Hepatocyte (in vitro differentiated cells): Measurements from ENCODE around the gene CAV2. TPM values are rescaled to one million over a fixed set of nuclear protein-coding genes. Genes with fewer than 3 reads are reported as not detected.

Experiments used
- DNase-seq: peaks from one replicate; pipeline ENCODE4 v3.0.0-alpha.2; 2016; ENCODE audit warnings: low spot score
- H2AFZ ChIP-seq: fragments of 200-600 bp; sonication (generic); 2 replicates; pipeline ENCODE4 v1.6.0; 2016; ENCODE audit warnings: antibody characterized with exemption, mild to moderate bottlenecking
- H3K27ac ChIP-seq: fragments of 200-600 bp; sonication (generic); 2 replicates; pipeline ENCODE4 v1.5.1; 2016; ENCODE audit warnings: mild to moderate bottlenecking
- H3K27me3 ChIP-seq: fragments of 200-600 bp; sonication (generic); 2 replicates; pipeline ENCODE4 v1.6.1; 2016
- H3K36me3 ChIP-seq: fragments of 200-600 bp; sonication (generic); replicated peaks from 2 replicates; pipeline ENCODE4 v1.5.1; 2016; ENCODE audit warnings: low read depth; ENCODE audit not compliant: insufficient read depth
- H3K4me1 ChIP-seq: fragments of 200-600 bp; sonication (generic); 2 replicates; pipeline ENCODE4 v1.5.1; 2016; ENCODE audit warnings: mild to moderate bottlenecking, moderate library complexity; ENCODE audit not compliant: insufficient read depth
- H3K4me2 ChIP-seq: fragments of 200-600 bp; sonication (generic); 2 replicates; pipeline ENCODE4 v1.6.0; 2016
- H3K4me3 ChIP-seq: fragments of 200-600 bp; sonication (generic); 2 replicates; pipeline ENCODE4 v1.5.1; 2016; ENCODE audit warnings: mild to moderate bottlenecking
- H3K79me2 ChIP-seq: fragments of 200-600 bp; sonication (generic); 2 replicates; pipeline ENCODE4 v1.6.0; 2017; ENCODE audit warnings: mild to moderate bottlenecking
- H3K9me2 ChIP-seq: fragments of 200-600 bp; sonication (generic); replicated peaks from 2 replicates; pipeline ENCODE4 v1.6.0; 2017; ENCODE audit warnings: mild to moderate bottlenecking; ENCODE audit not compliant: insufficient read depth
- H3K9me3 ChIP-seq: fragments of 200-600 bp; sonication (generic); 2 replicates; pipeline ENCODE4 v1.5.1; 2016; ENCODE audit warnings: low read depth, mild to moderate bottlenecking
- H4K20me1 ChIP-seq: fragments of 200-600 bp; sonication (generic); 2 replicates; pipeline ENCODE4 v1.6.0; 2016; ENCODE audit warnings: mild to moderate bottlenecking; ENCODE audit not compliant: insufficient read depth, poor library complexity, severe bottlenecking
- EZH2 ChIP-seq: fragments of 200-600 bp; sonication (generic); IDR thresholded peaks from 2 replicates; pipeline ENCODE4 v1.6.1; 2016; ENCODE audit warnings: antibody characterized with exemption, mild to moderate bottlenecking, borderline replicate concordance
- EZH2phosphoT487 ChIP-seq: fragments of 200-600 bp; sonication (generic); IDR thresholded peaks from one replicate; pipeline ENCODE4 v1.6.1; 2018; ENCODE audit warnings: antibody characterized with exemption, mild to moderate bottlenecking, low read depth, moderate library complexity; ENCODE audit not compliant: unreplicated experiment, severe bottlenecking
- WGBS: methylation state at CpG from one replicate; pipeline ENCODE4 v1.1.6; 2016; ENCODE audit warnings: low lambda C conversion rate; ENCODE audit errors: missing lambda C conversion rate; 5-methylcytosine and 5-hydroxymethylcytosine counted together
- polyA plus RNA-seq: library from polyadenylated mRNA; unstranded; fragments of >200 nt; fragmentation: Nextera tagmentation; extraction: Ambion mirVana; gene quantifications from 2 replicates; pipeline ENCODE4 v1.2.1, GENCODE V29; 2016
- total RNA-seq: library from RNA; depleted of rRNA; stranded (reverse); fragments of >200 nt; gene quantifications from 2 replicates; pipeline ENCODE4 v1.2.3, GENCODE V29; 2014
- TF ChIP-seq, protein P1 (sequence below): fragments of 200-600 bp; sonication (generic); IDR thresholded peaks from 2 replicates; pipeline ENCODE4 v1.5.1; 2016; ENCODE audit warnings: antibody characterized with exemption, mild to moderate bottlenecking; ENCODE audit not compliant: poor library complexity

CAV2 gene
- total and polyA plus RNA-seq, 2 experiments from 2014 or later = 49.2 to 53.0 TPM

DNA sequence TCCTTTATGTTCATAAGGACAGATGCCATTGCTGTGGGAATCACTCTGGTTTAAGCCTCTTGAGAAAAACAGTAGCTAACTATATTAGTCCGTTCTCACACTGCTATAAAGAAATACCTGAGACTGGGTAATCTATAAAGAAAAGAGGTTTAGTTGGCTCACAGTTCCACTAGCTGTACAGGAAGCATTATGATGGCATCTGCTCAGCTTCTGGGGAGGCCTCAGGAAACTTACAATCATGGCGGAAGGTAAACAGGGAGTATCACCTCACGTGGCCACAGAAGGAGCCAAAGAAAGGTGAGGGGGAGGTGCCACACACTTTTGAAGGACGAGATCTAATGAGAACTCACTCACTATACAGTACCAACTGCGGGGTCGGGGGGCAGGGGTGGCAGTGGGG lies 2.9 kb upstream of the CAV2 start:
- no peak for DNase-seq
- Histone ChIP-seq H3K4me3 (no peak overlapping the region), H4K20me1 (no peaks in the 10 kb centered on the region), H3K36me3 (no peaks in the 10 kb centered on the region), H3K27ac (no peak overlapping the region), H3K79me2 (no peaks in the 10 kb centered on the region), H2AFZ (no peak overlapping the region), H3K27me3 (no peaks in the 10 kb centered on the region), H3K9me3 (no peaks in the 10 kb centered on the region), H3K9me2 (no peaks in the 10 kb centered on the region), H3K4me1 (peaks cover 6% of the 10 kb centered on the region), H3K4me2 (no peak overlapping the region)
- TF ChIP-seq EZH2 = no peak
- TF ChIP-seq, protein P1, sequence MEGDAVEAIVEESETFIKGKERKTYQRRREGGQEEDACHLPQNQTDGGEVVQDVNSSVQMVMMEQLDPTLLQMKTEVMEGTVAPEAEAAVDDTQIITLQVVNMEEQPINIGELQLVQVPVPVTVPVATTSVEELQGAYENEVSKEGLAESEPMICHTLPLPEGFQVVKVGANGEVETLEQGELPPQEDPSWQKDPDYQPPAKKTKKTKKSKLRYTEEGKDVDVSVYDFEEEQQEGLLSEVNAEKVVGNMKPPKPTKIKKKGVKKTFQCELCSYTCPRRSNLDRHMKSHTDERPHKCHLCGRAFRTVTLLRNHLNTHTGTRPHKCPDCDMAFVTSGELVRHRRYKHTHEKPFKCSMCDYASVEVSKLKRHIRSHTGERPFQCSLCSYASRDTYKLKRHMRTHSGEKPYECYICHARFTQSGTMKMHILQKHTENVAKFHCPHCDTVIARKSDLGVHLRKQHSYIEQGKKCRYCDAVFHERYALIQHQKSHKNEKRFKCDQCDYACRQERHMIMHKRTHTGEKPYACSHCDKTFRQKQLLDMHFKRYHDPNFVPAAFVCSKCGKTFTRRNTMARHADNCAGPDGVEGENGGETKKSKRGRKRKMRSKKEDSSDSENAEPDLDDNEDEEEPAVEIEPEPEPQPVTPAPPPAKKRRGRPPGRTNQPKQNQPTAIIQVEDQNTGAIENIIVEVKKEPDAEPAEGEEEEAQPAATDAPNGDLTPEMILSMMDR = no peak
- no peak for TF ChIP-seq EZH2phosphoT487
- WGBS = over 99% methylated on average over 6 of the region's 6 CpGs

DNA sequence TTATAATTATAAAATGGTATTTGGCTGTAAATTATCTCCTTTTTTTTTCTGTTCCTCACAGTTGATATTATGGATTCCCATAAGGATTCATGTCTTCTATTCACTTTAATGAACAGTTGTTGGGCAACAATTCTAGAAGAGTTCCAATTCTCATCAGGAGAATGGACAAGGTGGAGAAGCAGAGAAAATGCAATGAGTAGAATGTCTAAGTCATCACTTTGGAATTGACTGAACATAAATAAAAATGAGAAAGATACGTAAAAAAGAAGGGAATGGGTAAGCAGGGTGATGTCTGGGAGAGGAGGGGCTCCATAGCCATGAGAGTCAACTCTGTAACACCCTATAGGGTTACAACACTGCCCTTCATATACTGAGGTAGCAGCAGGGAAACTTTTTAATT lies 1.8 kb upstream of the CAV2 start:
- no peak overlapping the region for H3K4me3 ChIP-seq
- H3K27ac ChIP-seq = no peak overlapping the region
- DNase-seq = no peak
- no peak overlapping the region for H2AFZ ChIP-seq
- TF ChIP-seq, protein P1 = no peak
- no peak for TF ChIP-seq EZH2
- TF ChIP-seq EZH2phosphoT487 = no peak
- H3K9me2 ChIP-seq = no peaks in the 10 kb centered on the region
- no peaks in the 10 kb centered on the region for H3K27me3 ChIP-seq
- 91% methylated on average over 1 of the region's 1 CpG for WGBS
- H3K4me1 ChIP-seq = peaks cover 10% of the 10 kb centered on the region
- H3K79me2 ChIP-seq = no peaks in the 10 kb centered on the region
- no peaks in the 10 kb centered on the region for H4K20me1 ChIP-seq
- no peak overlapping the region for H3K4me2 ChIP-seq
- H3K36me3 ChIP-seq = no peaks in the 10 kb centered on the region
- no peaks in the 10 kb centered on the region for H3K9me3 ChIP-seq

DNA sequence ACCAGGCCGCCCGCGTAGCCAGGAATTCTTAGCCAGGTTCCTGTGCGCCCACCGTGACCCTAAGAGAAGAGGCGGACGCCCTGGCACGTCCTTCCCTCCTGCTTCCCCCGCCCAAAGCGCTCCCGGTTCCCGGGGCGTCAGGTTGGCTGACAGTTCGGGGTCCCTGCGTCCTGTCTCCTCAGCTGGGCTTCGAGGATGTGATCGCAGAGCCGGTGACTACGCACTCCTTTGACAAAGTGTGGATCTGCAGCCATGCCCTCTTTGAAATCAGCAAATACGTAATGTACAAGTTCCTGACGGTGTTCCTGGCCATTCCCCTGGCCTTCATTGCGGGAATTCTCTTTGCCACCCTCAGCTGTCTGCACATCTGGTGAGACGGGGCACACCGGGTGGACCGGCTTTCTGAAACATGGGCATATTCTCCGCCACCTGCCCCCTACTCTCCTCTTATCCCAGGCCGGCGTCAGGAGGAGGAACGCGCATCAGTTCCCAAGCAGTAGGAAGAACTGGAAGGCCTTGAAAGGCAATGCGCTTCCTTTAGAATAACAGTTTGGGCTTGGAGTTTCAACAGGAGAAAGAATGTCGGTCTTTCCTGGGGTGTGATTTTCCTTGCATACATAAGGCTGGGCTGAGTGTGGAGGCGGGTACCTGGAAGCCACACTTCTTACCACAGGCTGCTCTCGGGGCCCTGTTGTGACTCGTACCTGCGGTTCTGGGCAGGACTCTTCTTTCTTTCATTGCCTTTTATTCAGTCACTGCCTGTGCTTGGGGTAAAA lies 728 bp downstream of the CAV2 start:
- Histone ChIP-seq H3K9me2 (no peaks in the 10 kb centered on the region), H3K27me3 (no peaks in the 10 kb centered on the region), H3K36me3 (no peaks in the 10 kb centered on the region), H3K27ac (peak overlapping the region; percentile 78), H3K79me2 (no peaks in the 10 kb centered on the region), H4K20me1 (no peaks in the 10 kb centered on the region), H3K4me3 (peak overlapping the region; percentile 79), H2AFZ (peak overlapping the region; percentile 99), H3K9me3 (no peaks in the 10 kb centered on the region), H3K4me2 (peak overlapping the region; percentile 94), H3K4me1 (peaks cover 10% of the 10 kb centered on the region)
- peak; percentile 42 for DNase-seq
- TF ChIP-seq, protein P1 = no peak
- no peak for TF ChIP-seq EZH2
- TF ChIP-seq EZH2phosphoT487 = no peak
- WGBS = 9% methylated on average over 31 of the region's 36 CpGs
